HL-60 (cell line): ENCODE measurements around the gene PPBP.
"Not testable (repeated sequence)": the region's sequence is repeated elsewhere in the genome, so short reads cannot be mapped to it uniquely, and the experiment has no call there.

Source experiments
- GABPA ChIP-seq: IDR thresholded peaks from 2 replicates; pipeline ENCODE4 v1.6.1; 2012; ENCODE audit warnings: low read depth
- POLR2AphosphoS5 ChIP-seq: IDR thresholded peaks from 2 replicates; pipeline ENCODE4 v1.6.1; 2012; ENCODE audit warnings: low read depth
- TF ChIP-seq, protein P1 (sequence below): IDR thresholded peaks from one replicate; pipeline ENCODE4 v1.5.1; 2011; ENCODE audit warnings: low read length, control low read depth, inconsistent platforms; ENCODE audit not compliant: insufficient read depth
- TF ChIP-seq, protein P2 (sequence below): IDR thresholded peaks from 2 replicates; pipeline ENCODE4 v1.6.1; 2012; ENCODE audit warnings: low read depth; ENCODE audit not compliant: insufficient replicate concordance

DNA sequence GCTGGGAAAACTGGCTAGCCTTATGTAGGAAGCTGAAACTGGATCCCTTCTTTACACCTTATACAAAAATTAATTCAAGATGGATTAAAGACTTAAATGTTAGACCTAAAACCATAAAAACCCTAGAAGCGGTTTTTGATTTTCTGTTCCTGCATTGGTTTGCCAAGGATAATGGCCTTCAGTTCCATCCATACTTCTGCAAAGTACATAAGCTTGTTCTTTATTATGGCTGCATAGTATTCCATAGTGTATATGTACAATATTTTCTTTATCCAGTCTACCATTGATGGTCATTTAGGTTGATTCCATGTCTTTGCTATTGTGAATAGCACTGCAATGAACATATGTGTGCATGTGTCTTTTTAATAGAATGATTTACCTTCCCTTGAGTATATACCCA lies 28.9 kb downstream of the PPBP start:
- TF ChIP-seq, protein P1, sequence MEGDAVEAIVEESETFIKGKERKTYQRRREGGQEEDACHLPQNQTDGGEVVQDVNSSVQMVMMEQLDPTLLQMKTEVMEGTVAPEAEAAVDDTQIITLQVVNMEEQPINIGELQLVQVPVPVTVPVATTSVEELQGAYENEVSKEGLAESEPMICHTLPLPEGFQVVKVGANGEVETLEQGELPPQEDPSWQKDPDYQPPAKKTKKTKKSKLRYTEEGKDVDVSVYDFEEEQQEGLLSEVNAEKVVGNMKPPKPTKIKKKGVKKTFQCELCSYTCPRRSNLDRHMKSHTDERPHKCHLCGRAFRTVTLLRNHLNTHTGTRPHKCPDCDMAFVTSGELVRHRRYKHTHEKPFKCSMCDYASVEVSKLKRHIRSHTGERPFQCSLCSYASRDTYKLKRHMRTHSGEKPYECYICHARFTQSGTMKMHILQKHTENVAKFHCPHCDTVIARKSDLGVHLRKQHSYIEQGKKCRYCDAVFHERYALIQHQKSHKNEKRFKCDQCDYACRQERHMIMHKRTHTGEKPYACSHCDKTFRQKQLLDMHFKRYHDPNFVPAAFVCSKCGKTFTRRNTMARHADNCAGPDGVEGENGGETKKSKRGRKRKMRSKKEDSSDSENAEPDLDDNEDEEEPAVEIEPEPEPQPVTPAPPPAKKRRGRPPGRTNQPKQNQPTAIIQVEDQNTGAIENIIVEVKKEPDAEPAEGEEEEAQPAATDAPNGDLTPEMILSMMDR: not testable (repeated sequence)
- not testable (repeated sequence) for TF ChIP-seq POLR2AphosphoS5, GABPA
- TF ChIP-seq, protein P2, sequence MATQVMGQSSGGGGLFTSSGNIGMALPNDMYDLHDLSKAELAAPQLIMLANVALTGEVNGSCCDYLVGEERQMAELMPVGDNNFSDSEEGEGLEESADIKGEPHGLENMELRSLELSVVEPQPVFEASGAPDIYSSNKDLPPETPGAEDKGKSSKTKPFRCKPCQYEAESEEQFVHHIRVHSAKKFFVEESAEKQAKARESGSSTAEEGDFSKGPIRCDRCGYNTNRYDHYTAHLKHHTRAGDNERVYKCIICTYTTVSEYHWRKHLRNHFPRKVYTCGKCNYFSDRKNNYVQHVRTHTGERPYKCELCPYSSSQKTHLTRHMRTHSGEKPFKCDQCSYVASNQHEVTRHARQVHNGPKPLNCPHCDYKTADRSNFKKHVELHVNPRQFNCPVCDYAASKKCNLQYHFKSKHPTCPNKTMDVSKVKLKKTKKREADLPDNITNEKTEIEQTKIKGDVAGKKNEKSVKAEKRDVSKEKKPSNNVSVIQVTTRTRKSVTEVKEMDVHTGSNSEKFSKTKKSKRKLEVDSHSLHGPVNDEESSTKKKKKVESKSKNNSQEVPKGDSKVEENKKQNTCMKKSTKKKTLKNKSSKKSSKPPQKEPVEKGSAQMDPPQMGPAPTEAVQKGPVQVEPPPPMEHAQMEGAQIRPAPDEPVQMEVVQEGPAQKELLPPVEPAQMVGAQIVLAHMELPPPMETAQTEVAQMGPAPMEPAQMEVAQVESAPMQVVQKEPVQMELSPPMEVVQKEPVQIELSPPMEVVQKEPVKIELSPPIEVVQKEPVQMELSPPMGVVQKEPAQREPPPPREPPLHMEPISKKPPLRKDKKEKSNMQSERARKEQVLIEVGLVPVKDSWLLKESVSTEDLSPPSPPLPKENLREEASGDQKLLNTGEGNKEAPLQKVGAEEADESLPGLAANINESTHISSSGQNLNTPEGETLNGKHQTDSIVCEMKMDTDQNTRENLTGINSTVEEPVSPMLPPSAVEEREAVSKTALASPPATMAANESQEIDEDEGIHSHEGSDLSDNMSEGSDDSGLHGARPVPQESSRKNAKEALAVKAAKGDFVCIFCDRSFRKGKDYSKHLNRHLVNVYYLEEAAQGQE: not testable (repeated sequence)
